Smooth muscle cell (in vitro differentiated cells): ENCODE results near the gene STAC. TPM values are rescaled to one million over a fixed set of nuclear protein-coding genes. Genes with fewer than 3 reads are reported as not detected.

ENCODE experiments used
- DNase-seq: peaks from one replicate; lab custom pipeline; 2025; ENCODE audit not compliant: unreplicated experiment; lab: John Stamatoyannopoulos, UW
- H2AFZ ChIP-seq: fragments of 200-600 bp; sonication (generic); 2 replicates; pipeline ENCODE4 v1.6.0; 2016; ENCODE audit warnings: antibody characterized with exemption, low read depth, mild to moderate bottlenecking
- H3F3A ChIP-seq: fragments of 200-600 bp; sonication (generic); 2 replicates; pipeline ENCODE4 v1.6.0; 2017; ENCODE audit warnings: antibody characterized with exemption, low read depth
- H3K27ac ChIP-seq: fragments of 200-600 bp; sonication (generic); 2 replicates; pipeline ENCODE4 v1.5.1; 2016; ENCODE audit warnings: low read depth, mild to moderate bottlenecking
- H3K27me3 ChIP-seq: fragments of 200-600 bp; sonication (generic); 2 replicates; pipeline ENCODE4 v1.6.1; 2016; ENCODE audit warnings: low read depth, mild to moderate bottlenecking
- H3K36me3 ChIP-seq: fragments of 200-600 bp; sonication (generic); 2 replicates; pipeline ENCODE4 v1.5.1; 2016; ENCODE audit warnings: low read depth
- H3K4me1 ChIP-seq: fragments of 200-600 bp; sonication (generic); 2 replicates; pipeline ENCODE4 v1.5.1; 2016; ENCODE audit warnings: low read depth
- H3K4me2 ChIP-seq: fragments of 200-600 bp; sonication (generic); 2 replicates; pipeline ENCODE4 v1.6.0; 2016; ENCODE audit warnings: mild to moderate bottlenecking
- H3K4me3 ChIP-seq: fragments of 200-600 bp; sonication (generic); 2 replicates; pipeline ENCODE4 v1.5.1; 2016; ENCODE audit warnings: mild to moderate bottlenecking
- H3K79me2 ChIP-seq: fragments of 200-600 bp; sonication (generic); 2 replicates; pipeline ENCODE4 v1.6.0; 2016; ENCODE audit warnings: low read depth, mild to moderate bottlenecking
- H3K9ac ChIP-seq: fragments of 200-600 bp; sonication (generic); 2 replicates; pipeline ENCODE4 v1.6.0; 2016; ENCODE audit warnings: low read depth
- H3K9me3 ChIP-seq: fragments of 200-600 bp; sonication (generic); replicated peaks from 2 replicates; pipeline ENCODE4 v1.5.1; 2016; ENCODE audit warnings: low read depth
- H4K20me1 ChIP-seq: fragments of 200-600 bp; sonication (generic); 2 replicates; pipeline ENCODE4 v1.6.0; 2016; ENCODE audit warnings: low read depth
- CTCF ChIP-seq: fragments of 200-600 bp; sonication (generic); IDR thresholded peaks from 2 replicates; pipeline ENCODE4 v1.5.1; 2017; ENCODE audit warnings: borderline replicate concordance, mild to moderate bottlenecking, antibody characterized with exemption; ENCODE audit not compliant: insufficient read depth, poor library complexity, severe bottlenecking
- WGBS: methylation state at CpG from one replicate; pipeline ENCODE4 v1.1.7; 2016; ENCODE audit warnings: low lambda C conversion rate; 5-methylcytosine and 5-hydroxymethylcytosine counted together
- polyA plus RNA-seq: library from polyadenylated mRNA; unstranded; fragments of >200 nt; fragmentation: Nextera tagmentation; extraction: Ambion mirVana; gene quantifications from 2 replicates; pipeline ENCODE4 v1.2.1, GENCODE V29; 2016
- total RNA-seq: library from RNA; depleted of rRNA; stranded (reverse); fragments of >200 nt; gene quantifications from 2 replicates; pipeline ENCODE4 v1.2.3, GENCODE V29; 2014

Gene STAC
- total and polyA plus RNA-seq, 2 experiments from 2014 or later: 1.2 to 1.4 TPM

GRCh38 chr3:36475558-36475957 is 95.3 kb downstream of the STAC start:
- no peaks in the 10 kb centered on the region for H3K79me2 ChIP-seq
- no peak for TF ChIP-seq CTCF
- no peaks in the 10 kb centered on the region for H4K20me1 ChIP-seq
- no peaks in the 10 kb centered on the region for H3K4me1 ChIP-seq
- no peaks in the 10 kb centered on the region for H3F3A ChIP-seq
- no peaks in the 10 kb centered on the region for H3K27me3 ChIP-seq
- no peak for DNase-seq
- H3K4me2 ChIP-seq: no peak overlapping the region
- H3K9me3 ChIP-seq: no peaks in the 10 kb centered on the region
- no peak overlapping the region for H2AFZ ChIP-seq
- H3K9ac ChIP-seq: no peak overlapping the region
- H3K4me3 ChIP-seq: no peak overlapping the region
- WGBS: 98% methylated on average over 2 of the region's 2 CpGs
- no peaks in the 10 kb centered on the region for H3K36me3 ChIP-seq
- no peak overlapping the region for H3K27ac ChIP-seq

- WGBS: 75% methylated on average over 5 of the region's 6 CpGs
- no peak for DNase-seq
- no peak overlapping the region for H3K4me3 ChIP-seq
- H4K20me1 ChIP-seq: no peaks in the 10 kb centered on the region
- no peaks in the 10 kb centered on the region for H3K4me1 ChIP-seq
- no peaks in the 10 kb centered on the region for H3K36me3 ChIP-seq
- H3K27me3 ChIP-seq: no peaks in the 10 kb centered on the region
- H3F3A ChIP-seq: no peaks in the 10 kb centered on the region
- H3K27ac ChIP-seq: no peak overlapping the region
- no peak overlapping the region for H2AFZ ChIP-seq
- H3K9me3 ChIP-seq: no peaks in the 10 kb centered on the region
- H3K4me2 ChIP-seq: no peak overlapping the region
- no peaks in the 10 kb centered on the region for H3K79me2 ChIP-seq
- no peak overlapping the region for H3K9ac ChIP-seq
- TF ChIP-seq CTCF: no peak
Observed at GRCh38 chr3:36476286-36476942, 96.1 kb downstream of the STAC start.

GRCh38 chr3:36477655-36478054 is 97.4 kb downstream of the STAC start:
- no peak overlapping the region for H3K9ac ChIP-seq
- no peaks in the 10 kb centered on the region for H3F3A ChIP-seq
- no peaks in the 10 kb centered on the region for H3K36me3 ChIP-seq
- DNase-seq: no peak
- no peak overlapping the region for H3K27ac ChIP-seq
- TF ChIP-seq CTCF: no peak
- 75% methylated on average over 7 of the region's 7 CpGs for WGBS
- H3K4me3 ChIP-seq: no peak overlapping the region
- no peak overlapping the region for H3K4me2 ChIP-seq
- H2AFZ ChIP-seq: no peak overlapping the region
- no peaks in the 10 kb centered on the region for H3K9me3 ChIP-seq
- no peaks in the 10 kb centered on the region for H3K79me2 ChIP-seq
- H4K20me1 ChIP-seq: no peaks in the 10 kb centered on the region
- H3K4me1 ChIP-seq: no peaks in the 10 kb centered on the region
- H3K27me3 ChIP-seq: no peaks in the 10 kb centered on the region
